OCI-LY1 (cell line): Measurements from ENCODE around the gene G6PC3.

Experiments used
- EZH2 ChIP-seq: fragments of 200-600 bp; sonication (generic), shearing (Covaris generic); IDR thresholded peaks from 2 replicates; pipeline ENCODE4 v1.8.0; 2017; ENCODE audit warnings: borderline replicate concordance, mixed run types, mild to moderate bottlenecking, antibody characterized with exemption, low read length, moderate library complexity, mixed read lengths
- TF ChIP-seq, protein P1 (sequence below): fragments of 200-600 bp; sonication (generic), shearing (Covaris generic); IDR thresholded peaks from 2 replicates; pipeline ENCODE4 v1.5.1; 2017; ENCODE audit warnings: mild to moderate bottlenecking, antibody characterized with exemption, low read length, moderate library complexity, mixed read lengths

DNA sequence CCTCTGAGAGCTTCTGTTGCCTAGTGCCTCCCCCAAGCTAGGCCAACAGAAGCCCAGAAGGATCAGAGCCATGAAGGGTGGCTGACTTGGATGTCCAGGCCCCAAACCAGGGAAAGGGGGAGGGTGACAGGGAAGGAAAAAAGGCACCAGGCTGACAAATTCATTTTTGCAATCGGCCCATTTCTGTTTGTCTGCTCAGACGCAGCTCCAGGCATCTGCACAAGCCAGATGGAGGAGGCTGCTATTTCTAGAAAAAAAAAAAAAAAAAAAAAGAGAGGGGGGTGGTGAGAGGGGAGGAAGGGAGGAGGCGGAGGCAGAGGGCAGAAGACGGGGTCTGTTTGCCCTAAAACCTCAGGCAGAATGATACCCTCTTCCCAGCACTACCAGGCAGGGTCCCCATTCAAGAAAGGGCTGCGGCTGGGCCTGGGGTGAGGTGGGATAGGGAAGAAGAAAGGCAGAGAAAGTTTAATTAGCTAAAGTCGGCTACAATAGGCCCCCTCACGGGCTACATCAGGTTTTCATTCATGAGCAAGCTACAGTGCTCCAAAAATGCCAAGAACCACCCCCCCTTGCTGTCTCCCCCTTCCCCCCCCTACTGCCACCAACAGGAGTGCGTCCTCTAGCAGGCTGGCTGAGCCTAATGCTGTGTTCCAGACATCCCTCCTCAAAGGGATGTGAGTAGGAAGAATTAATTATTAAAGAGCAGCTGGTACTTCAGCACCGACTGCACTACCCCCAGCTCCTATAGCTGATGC lies 50.5 kb downstream of the G6PC3 start:
- TF ChIP-seq, protein P1, sequence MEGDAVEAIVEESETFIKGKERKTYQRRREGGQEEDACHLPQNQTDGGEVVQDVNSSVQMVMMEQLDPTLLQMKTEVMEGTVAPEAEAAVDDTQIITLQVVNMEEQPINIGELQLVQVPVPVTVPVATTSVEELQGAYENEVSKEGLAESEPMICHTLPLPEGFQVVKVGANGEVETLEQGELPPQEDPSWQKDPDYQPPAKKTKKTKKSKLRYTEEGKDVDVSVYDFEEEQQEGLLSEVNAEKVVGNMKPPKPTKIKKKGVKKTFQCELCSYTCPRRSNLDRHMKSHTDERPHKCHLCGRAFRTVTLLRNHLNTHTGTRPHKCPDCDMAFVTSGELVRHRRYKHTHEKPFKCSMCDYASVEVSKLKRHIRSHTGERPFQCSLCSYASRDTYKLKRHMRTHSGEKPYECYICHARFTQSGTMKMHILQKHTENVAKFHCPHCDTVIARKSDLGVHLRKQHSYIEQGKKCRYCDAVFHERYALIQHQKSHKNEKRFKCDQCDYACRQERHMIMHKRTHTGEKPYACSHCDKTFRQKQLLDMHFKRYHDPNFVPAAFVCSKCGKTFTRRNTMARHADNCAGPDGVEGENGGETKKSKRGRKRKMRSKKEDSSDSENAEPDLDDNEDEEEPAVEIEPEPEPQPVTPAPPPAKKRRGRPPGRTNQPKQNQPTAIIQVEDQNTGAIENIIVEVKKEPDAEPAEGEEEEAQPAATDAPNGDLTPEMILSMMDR = no peak
- TF ChIP-seq EZH2 = no peak
